ENCODE data around the gene PRPF19. TPM values are rescaled to one million over a fixed set of nuclear protein-coding genes. Genes with fewer than 3 reads are reported as not detected.

The PRPF19 gene
- total and polyA plus RNA-seq, 9 of the 15 experiments (the other 6 are each of a cell fraction or from before 2014, with no cell fraction given) = 9.4 to 212 (median 73.2) TPM

DNA sequence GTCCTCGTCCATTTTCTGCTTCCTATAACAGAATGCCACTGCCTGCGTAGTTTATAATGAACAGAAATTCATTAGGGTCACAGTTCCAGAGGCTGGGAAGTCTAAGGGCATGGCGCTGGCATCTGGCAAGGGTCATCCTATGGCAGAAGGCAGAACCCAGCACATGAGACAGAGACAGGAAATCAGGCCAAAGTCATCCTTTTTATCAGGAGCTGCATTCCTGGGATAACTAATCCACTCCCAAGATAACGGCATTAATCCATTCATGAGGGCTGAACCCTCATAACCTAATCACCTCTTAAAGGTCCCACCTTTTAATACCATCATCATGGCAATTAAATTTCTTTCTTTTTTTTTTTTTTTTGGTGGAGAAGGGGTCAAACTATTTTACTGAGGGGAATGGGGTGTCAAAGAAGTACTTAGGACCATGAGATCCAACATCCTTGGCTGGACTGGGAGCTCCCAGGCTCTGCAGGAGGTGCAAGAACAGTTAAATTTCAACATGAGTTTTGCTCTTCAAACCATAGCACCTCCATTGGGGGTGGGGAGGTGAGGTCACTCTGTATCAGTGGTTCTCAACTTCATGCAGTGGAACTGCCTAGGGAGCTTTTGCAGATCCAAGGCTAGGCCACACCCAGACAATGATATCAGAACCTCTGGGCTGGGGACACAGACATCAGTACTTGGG is 12.0 kb upstream of the PRPF19 start (continued):
- TF ChIP-seq, protein P1, sequence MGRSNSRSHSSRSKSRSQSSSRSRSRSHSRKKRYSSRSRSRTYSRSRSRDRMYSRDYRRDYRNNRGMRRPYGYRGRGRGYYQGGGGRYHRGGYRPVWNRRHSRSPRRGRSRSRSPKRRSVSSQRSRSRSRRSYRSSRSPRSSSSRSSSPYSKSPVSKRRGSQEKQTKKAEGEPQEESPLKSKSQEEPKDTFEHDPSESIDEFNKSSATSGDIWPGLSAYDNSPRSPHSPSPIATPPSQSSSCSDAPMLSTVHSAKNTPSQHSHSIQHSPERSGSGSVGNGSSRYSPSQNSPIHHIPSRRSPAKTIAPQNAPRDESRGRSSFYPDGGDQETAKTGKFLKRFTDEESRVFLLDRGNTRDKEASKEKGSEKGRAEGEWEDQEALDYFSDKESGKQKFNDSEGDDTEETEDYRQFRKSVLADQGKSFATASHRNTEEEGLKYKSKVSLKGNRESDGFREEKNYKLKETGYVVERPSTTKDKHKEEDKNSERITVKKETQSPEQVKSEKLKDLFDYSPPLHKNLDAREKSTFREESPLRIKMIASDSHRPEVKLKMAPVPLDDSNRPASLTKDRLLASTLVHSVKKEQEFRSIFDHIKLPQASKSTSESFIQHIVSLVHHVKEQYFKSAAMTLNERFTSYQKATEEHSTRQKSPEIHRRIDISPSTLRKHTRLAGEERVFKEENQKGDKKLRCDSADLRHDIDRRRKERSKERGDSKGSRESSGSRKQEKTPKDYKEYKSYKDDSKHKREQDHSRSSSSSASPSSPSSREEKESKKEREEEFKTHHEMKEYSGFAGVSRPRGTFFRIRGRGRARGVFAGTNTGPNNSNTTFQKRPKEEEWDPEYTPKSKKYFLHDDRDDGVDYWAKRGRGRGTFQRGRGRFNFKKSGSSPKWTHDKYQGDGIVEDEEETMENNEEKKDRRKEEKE (IDR thresholded peaks at IDR 0.05; ENCODE audit: borderline replicate concordance in 1 of 2, control insufficient read depth in 1 of 2, low read depth in 2 of 2, low read length in 1 of 2) = no peak
- TF ChIP-seq CBFA2T2 (conservative IDR thresholded peaks at IDR 0.05) = no peak
- no peak for TF ChIP-seq GATAD2B (IDR thresholded peaks at IDR 0.05; ENCODE audit: borderline replicate concordance)
- TF ChIP-seq NCOA4 (IDR thresholded peaks at IDR 0.05; ENCODE audit: partially characterized antibody) = no peak
- TF ChIP-seq, protein P2, sequence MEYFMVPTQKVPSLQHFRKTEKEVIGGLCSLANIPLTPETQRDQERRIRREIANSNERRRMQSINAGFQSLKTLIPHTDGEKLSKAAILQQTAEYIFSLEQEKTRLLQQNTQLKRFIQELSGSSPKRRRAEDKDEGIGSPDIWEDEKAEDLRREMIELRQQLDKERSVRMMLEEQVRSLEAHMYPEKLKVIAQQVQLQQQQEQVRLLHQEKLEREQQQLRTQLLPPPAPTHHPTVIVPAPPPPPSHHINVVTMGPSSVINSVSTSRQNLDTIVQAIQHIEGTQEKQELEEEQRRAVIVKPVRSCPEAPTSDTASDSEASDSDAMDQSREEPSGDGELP (CRISPR knock-in tag; IDR thresholded peaks at IDR 0.05; ENCODE audit: borderline replicate concordance) = no peak
- TF ChIP-seq ZSCAN32 (CRISPR knock-in tag; IDR thresholded peaks at IDR 0.05) = no peak
